ENCODE measurements around the gene TRAF2. TPM values are rescaled to one million over a fixed set of nuclear protein-coding genes. Genes with fewer than 3 reads are reported as not detected.
"Not testable (repeated sequence)": the region's sequence is repeated elsewhere in the genome, so short reads cannot be mapped to it uniquely, and the experiment has no call there.

TRAF2 gene
- total RNA-seq, 2 donors from 2014 or later: 8.7 to 10.9 TPM

DNA sequence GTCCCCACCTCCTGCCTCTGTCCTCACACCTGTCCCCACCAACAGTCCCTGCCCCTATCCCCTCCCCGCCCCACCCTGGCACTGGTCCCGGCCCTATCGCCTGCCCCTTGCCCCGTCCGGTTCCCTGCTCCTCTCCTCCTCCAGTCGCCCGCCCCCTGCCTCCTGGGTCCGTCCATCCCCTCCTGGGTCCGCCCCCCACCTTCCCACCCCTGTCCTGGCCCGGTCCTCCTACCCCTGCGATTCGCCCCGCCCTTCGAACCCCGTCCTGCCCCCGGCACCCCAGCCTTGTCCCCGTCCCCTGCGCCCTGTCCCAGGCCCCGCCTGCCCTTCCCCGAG lies 20.6 kb upstream of the TRAF2 start:
- intact Hi-C loops (cut with DNase I): no loop called here
- no peak for DNase-seq (ENCODE audit: low spot score)

DNA sequence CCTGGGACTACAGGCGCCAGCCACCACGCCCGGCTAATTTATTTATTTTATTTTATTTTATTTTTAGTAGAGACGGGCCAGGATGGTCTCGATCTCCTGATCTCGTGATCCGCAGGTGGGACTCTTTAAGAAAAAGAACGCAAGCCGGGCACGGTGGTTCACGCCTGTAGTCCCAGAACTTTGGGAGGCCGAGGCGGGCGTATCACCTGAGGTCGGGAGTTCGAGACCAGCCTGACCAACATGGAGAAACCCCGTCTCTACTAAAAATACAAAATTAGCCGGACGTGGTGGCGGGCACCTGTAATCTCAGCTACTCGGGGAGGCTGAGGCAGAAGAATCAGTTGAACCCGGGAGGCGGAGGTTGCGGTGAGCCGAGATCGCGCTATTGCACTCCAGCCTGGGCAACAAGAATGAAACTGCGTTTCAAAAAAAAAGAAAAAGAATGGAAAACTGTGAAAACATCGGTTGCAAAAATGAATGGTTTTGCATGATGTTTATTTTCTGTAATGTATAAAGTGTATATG lies 19.4 kb upstream of the TRAF2 start:
- DNase-seq (ENCODE audit: low spot score); intact Hi-C loops (cut with DNase I): not testable (repeated sequence)

DNA sequence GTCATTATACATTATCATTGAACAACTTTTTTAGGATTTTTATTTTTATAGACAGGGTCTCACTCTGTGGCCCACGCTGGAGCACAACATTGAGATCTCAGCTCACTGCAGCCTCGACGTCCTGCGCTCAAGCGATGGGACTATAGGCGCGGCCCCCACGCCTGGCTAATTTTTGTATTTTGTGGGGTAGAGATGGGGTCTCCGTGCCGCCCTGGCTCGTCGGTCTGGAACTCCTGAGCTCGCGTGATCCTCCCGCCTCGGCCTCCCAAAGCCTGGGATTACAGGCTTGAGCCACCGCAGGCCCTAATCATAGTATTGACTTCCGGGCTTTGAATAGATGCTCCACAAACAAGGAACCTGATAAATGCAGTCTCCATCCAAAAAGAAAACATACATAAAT lies 18.8 kb upstream of the TRAF2 start:
- intact Hi-C loops (cut with DNase I): no loop called here
- no peak for DNase-seq (ENCODE audit: low spot score)

DNA sequence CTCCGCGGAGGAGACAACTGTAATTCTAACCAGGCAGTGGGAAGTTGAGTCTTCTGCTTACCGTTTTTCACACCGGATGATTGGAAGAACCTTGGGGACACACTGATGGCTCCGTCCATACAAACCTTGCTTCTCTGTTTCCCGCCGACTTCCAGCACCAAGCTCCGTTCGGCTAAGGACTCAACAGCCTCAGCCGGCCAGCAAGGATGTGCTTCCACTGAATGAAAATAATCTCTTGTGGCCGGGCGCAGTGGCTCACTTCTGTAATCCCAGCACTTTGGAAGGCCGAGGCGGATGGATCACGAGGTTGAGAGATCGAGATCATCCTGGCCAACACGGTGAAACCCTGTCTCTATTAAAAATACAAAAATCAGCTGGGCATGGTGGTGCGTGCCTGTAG lies 18.4 kb upstream of the TRAF2 start:
- intact Hi-C loops (cut with DNase I): no loop called here
- no peak for DNase-seq (ENCODE audit: low spot score)

DNA sequence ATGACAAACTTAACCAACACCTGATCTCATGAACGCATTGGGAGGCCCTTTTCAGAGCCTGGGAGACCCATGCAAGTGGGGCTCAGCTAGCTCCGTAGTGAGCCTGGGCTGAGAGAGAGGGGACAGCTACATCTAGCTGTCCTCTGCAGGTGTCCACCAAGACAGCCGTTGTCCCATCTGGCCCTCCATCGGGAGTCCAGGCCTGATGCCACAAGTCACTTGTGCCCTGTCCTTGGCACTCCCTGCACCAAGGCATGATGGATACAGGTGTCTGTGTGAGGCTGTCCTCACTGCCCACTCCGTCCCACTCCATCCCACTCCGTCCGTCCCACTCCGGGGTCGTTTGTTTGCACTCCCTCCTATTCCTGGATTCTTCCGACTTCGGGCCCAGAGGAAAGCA lies 17.7 kb upstream of the TRAF2 start:
- intact Hi-C loops (cut with DNase I): no loop called here
- no peak for DNase-seq (ENCODE audit: low spot score)

DNA sequence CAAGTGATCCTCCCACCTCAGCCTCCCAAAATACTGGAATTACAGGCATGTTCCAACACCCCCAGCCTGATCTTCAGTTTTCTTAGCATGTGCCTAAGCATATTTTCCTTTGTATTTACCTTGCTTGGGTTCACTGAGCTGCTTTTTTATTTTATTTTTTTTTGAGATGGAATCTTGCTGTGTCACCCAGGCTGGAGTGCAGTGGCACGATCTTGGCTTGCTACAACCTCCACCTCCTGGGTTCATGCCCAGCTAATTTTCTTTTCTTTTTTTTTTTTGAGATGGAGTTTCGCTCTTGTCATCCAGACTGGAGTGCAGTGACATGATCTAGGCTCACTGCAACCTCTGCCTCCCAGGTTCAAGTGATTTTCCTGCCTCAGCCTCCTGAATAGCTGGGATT lies 16.7 kb upstream of the TRAF2 start:
- DNase-seq (ENCODE audit: low spot score); intact Hi-C loops (cut with DNase I): not testable (repeated sequence)

DNA sequence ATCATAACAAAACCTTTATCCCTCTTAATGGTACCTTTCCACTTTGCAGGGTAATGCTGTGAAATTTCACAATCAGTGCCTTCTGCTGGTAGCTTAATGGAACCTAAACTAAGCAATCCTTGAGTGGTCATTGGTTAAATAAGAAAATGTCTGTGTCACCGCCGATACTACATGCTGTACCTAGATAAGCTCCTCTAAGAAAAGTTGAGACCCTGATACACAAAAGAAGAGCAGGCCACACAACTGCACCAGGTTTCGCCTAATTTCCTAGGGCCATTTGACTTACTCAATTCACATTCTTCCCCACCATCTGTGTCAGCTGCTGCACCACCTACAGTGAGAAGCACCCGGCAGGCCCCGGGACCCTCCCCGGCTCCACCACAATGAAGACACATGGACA lies 11.2 kb upstream of the TRAF2 start:
- no peak for DNase-seq (ENCODE audit: low spot score)
- intact Hi-C loops (cut with DNase I): no loop called here

DNA sequence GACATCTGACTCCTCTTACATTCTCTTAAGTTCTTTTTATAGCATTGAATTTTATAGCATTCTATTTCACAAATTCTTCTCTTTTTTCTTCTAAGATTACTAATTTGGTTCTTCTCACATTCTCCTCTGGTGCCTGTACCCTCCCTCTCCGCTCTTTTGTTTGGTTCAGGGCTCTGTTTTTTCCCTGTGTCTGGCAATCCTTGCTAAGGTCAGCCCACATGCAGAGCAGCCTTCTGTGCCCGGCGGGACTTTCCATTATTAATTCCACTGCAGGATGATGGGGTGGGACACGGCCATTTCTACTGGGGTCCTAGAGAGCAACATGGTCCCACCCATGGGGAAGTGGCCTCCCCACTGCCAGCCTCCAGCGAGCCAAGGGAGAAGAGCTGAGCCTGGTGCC lies 9.8 kb upstream of the TRAF2 start:
- intact Hi-C loops (cut with DNase I): no loop called here
- DNase-seq (ENCODE audit: low spot score): no peak

DNA sequence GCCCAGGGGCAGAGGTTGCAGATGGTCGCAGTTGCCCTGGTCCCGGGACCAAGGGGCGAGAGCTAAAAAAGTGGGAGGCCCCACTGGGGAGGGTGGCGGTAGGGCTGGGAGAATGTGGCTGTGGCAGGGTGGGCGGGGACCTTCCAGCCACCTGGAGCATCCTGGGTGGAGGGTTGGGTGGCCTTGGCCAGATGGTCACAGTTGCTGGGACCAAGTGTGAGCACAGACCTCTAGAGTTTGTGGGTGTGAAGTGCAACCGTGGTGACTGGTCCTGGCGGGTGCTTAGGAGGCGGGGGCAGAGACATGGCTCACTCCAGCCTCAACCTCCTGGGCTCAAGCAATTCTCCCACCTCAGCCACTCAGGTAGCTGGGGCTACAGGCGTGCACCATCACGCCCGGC lies 5.7 kb upstream of the TRAF2 start:
- intact Hi-C loops (cut with DNase I): no loop called here

DNA sequence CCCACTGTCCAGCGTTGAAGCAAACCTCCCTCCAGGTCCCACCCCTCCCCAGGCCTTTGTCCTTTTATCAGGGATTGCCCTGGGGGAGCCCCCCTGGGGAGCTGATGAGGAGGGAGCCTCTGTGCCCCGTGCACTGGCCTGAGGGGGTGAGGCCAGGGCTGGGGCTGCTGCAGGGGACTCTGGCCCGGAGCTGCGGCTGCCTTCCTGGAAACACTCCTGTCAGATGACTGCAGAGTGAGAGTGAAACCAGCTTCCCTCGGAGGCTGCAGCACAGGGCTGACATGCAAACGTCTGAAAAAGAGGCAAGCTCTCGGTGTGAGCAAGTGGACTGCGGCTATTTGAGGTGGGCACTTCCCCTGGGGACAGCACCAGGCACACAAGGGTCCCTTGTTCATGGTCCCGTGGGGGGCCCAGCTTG lies 4.6 kb upstream of the TRAF2 start:
- DNase-seq (ENCODE audit: low spot score): no peak
- intact Hi-C loops (cut with DNase I): no loop called here

More for the DNA sequence above, 5.7 kb upstream of the TRAF2 start:
- DNase-seq (ENCODE audit: low spot score): no peak

DNA sequence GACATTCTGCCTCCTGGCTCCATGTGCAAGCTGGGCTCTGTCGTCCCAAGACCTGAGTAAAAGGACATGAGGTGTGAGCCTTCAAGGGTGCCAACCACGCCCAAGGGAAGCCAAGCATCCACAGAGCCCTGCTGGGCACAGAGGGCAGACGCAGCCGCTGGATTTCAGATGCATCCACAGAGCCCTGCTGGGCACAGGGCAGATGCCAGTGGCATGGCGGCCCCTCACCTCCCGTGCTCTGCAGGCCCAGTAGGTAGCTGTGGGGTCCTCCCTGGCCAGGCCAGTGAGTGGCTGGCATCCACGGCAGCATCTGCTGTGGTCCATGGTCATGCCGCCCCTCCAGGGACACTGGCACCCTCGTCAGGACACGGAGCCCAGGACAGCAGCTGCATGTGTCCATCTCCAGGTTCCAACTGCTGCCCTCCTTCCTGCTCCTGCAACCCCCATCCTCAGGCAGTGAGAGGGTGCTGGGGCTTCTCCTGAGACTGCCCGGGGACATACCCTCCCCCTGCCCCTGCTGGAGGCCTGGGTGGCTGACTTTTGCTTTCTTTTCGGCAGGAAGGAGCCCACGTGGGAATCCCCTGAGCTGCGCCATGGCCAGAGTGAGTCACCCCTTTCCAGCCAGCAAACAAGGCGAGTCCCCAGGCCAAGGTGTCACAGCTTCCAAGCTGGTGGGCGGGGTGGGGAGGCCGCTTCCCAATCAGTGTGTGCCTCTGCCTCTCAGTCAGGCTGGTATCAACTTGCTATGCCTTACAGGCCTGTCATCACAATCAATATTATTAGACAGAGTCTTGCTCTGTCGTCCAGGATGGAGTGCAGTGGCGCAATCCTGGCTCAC lies 4.0 kb upstream of the TRAF2 start:
- DNase-seq (ENCODE audit: low spot score): peak; percentile 90
- intact Hi-C loops (cut with DNase I): no loop called here

DNA sequence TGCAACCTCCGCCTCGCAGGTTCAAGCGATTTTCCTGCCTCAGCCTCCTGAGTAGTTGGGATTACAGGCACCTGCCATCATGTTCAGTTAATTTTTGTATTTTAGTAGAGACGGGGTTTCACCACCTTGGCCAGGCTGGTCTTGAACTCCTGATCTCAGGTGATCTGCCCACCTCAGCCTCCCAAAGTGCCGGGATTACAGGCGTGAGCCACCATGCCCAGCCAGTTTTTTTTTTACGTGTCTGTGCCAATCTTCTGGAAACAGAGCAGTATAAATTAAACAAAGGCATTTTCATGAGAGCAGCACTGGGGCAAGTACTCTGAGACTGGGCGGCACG lies 3.4 kb upstream of the TRAF2 start:
- intact Hi-C loops (cut with DNase I); DNase-seq (ENCODE audit: low spot score): not testable (repeated sequence)

DNA sequence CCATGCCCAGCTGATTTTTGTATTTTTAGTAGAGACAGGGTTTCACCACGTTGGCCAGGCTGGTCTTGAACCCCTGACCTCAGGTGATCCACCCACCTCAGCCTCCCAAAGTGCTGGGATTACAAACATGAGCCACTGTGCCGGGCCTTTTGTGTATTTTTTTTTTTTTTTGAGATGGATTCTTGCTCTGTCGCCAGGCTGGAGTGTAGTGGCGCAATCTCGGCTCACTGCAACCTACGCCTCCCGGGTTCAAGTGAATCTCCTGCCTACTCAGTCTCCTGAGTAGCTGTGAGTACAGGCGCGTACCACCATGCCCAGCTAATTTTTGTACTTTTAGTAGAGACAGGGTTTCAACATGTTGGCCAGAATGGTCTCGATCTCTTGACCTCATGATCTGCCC lies 2.6 kb upstream of the TRAF2 start:
- DNase-seq (ENCODE audit: low spot score); intact Hi-C loops (cut with DNase I): not testable (repeated sequence)

DNA sequence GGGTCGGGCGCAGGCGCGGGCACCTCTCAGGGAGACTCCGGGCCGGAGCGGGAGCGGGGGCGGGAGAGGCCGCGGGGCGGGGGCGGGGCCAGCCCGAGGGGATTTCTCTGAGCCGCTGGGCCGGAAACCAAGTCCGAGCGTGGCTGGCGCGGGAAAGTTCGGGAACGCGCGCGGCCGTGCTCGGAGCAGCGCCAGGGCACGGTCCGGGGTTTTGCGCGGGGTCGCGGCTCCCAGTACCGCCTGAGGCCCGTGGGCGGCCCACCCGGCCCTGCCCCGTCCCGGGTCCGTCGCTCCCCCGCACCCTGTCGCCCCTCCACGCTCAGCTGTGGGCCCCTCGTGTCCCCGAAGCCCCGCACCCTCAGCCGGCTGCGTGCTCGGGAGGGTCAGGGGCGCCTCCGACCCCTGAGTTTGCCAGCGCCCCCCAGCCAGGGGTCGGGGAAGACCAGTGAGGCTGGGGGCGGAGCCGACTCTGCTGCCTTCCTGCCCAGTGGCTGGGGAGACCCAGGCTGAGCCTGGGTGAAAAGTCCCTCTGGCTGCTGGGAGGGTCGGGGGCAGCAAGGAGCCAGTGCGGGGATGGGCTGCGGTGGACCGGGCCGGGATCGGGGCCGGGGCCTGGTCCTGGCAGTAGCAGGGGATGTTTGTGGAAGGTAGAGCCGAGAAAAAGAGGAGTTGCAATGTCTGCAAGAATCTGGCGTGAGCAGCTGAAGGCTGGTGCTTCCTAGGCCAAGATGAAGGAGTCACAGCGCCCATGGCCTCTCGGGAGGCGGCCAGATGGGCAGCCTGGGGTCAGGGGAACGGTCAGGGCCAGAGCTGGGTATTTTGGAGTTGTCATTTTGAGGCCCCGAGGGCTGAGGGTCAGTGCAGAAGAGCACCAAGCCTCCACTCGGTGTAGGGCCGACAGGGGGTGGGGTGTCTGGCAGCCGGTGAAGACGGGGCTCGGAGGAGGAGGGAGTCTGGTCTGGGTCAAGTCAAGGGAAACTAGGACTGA lies 588 bp downstream of the TRAF2 start:
- intact Hi-C loops (cut with DNase I): loop anchor here in 1 of 2 donors (5.0 kb wide), 1 partner anchor 55 kb away; the partner anchor contains the start of gene FBXW5
- DNase-seq (ENCODE audit: low spot score): no peak

DNA sequence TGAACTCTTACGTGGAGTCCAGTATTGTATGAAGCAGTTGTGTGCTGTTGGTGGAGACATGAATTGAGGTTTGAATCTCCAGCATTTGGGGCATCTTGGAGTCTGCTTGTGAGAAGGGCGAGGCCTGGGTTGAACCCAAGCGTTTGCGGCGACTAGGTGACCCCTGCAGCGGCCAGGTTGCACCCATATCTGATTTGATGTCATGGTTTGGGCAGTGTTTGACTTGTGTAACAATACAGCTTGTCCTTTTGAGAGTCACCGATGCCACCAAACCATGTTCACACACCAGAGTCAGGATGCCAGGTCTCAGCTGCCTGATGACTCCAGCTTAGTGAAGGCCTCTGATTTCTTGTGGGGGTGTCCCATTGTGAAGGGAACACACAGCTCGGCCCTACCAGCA lies 2.1 kb downstream of the TRAF2 start:
- intact Hi-C loops (cut with DNase I): loop anchor here in 1 of 2 donors (5.0 kb wide), 1 partner anchor 54 kb away; the partner anchor contains the start of gene FBXW5
- no peak for DNase-seq (ENCODE audit: low spot score)

DNA sequence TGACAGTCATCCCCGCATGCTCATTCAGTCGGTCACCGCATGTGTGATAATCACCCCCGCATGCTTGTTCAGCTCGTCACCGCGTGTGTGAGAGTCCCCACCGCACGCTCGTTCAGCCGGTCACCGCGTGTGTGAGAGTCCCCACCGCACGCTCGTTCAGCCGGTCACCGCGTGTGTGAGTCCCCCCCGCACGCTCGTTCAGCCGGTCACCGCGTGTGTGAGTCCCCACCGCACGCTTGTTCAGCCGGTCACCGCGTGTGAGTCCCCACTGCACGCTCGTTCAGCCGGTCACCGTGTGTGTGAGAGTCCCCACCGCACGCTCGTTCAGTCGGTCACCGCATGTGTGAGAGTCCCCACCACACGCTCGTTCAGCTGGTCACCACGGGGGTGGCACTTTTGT lies 3.5 kb downstream of the TRAF2 start:
- no peak for DNase-seq (ENCODE audit: low spot score)
- intact Hi-C loops (cut with DNase I): loop anchor here in 1 of 2 donors (5.0 kb wide), 1 partner anchor 52 kb away; the partner anchor contains the start of gene FBXW5

DNA sequence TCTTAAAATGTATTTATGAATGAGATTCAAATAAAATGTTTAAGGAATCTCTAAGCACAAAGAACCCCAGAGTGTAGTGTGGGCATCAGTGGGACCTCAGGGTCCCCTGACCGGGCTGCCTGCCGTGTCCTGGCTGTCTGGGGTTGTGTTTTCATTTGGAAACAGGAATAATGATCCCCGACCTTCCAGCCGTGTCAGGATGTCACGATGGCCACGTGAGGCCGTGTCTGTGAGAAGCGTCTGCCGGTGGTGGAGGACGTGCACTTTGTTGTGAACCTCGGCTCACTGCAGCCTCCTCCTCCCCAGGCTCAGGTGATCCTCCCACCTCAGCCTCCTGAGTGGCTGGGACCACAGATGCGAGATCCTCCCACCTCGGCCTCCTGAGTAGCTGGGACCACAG lies 4.3 kb downstream of the TRAF2 start:
- intact Hi-C loops (cut with DNase I): no loop called here
- DNase-seq (ENCODE audit: low spot score): no peak

DNA sequence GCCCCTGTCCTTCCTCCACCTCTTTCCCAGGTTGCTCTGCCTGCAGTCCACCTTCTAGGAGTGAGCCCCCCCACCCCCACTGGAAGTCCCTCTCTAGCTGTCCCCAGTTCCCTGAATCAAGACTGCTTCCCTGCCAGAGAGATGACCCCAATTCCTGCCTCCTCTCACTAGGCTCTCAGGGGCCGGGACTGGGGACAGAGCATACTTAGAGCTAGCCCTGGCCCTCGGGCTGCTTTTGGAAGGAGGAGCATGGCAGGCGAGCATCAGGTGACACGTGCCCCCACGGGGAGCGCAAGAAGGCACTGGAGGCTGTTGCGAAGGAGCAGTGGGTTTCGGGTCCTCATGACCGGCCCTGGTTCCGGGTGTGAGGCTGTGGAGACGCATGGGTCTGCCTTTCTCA lies 9.7 kb downstream of the TRAF2 start:
- intact Hi-C loops (cut with DNase I): no loop called here
- no peak for DNase-seq (ENCODE audit: low spot score)

DNA sequence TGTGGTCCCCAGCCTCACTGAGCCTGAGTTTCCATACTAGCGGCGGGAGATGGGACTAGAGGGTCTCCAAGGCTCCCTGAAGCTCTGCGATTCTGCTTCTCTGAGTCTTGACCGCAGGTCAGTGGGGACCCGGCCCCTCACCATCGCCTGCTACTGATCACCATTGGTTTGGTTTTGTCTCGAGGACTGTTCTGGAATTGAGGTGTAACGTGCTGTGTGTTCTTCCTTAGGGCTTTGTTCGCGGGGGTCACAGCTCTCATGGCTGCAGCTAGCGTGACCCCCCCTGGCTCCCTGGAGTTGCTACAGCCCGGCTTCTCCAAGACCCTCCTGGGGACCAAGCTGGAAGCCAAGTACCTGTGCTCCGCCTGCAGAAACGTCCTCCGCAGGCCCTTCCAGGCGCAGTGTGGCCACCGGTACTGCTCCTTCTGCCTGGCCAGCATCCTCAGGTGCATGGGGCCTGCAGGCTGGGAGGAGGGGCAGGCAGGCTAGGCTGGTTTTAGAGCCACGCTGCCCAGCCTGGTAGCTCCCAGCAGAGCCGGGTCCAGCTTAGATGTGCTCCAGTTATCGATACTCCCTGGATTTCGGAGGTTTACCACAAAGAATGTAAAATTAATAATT lies 12.3 kb downstream of the TRAF2 start:
- DNase-seq (ENCODE audit: low spot score): no peak
- intact Hi-C loops (cut with DNase I): no loop called here

DNA sequence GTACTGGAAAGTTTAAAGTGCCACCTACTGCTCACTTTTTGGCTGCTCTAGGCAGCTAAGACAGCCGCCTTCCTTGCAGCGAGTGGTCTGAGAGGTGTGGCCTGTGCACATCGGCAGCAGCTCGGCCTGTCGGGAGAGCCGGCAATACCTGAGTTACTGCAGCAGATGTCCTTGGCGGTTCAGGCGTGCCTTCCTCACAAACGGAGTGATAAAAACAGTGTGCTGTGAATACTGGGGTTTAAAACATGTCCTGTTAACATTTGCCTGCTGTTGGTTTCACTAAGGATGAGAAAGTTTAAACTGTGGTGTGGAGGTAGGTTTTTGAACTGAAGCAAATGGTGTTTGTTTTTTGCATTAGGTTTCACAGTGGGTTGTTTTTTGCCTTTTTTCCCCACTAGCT lies 12.9 kb downstream of the TRAF2 start:
- DNase-seq (ENCODE audit: low spot score): no peak
- intact Hi-C loops (cut with DNase I): no loop called here
